A549 (cell line): Measurements from ENCODE around the gene CARD8. TPM values are rescaled to one million over a fixed set of nuclear protein-coding genes. Genes with fewer than 3 reads are reported as not detected.

ENCODE experiments used
- ATAC-seq, 2 experiments: fragments of 200-7000 bp in 1 of 2; fragments of >200 bp in 1 of 2; cut with Nextera tagmentation in 1 of 2; cut with Tn5 transposase in 1 of 2; 3 replicates each; pipeline versions ENCODE4 v1.8.0 to v1.9.1; 2018 to 2020; ENCODE audit warnings: mild to moderate bottlenecking in 1 of 2, moderate library complexity in 1 of 2
- CTCF ChIA-PET: fragments of 300-600 bp; sonication (Branson Sonifier 250); formaldehyde crosslinking; extraction: SDS; loops from one replicate; lab custom pipeline; 2021; ENCODE audit warnings: antibody characterized with exemption, inconsistent platforms; lab: Yijun Ruan, JAX
- POLR2A ChIA-PET: fragments of 350-600 bp; formaldehyde crosslinking; extraction: SDS; loops from one replicate; lab custom pipeline; 2021; ENCODE audit warnings: antibody characterized with exemption, inconsistent platforms; lab: Yijun Ruan, JAX
- DNase-seq, 2 experiments: peaks; one replicate each; pipeline versions ENCODE4 v3.0.0 to v3.0.0-alpha.2; 2011 to 2016; ENCODE audit warnings: low read depth in 1 of 2, low spot score in 1 of 2
- FAIRE-seq: peaks from 2 replicates; lab custom pipeline; 2011; peaks lifted over from hg19 to GRCh38; lab: Jason Lieb, UNC
- H3K27ac ChIP-seq, 2 experiments: fragments of >200 bp; sonication (Bioruptor Twin); formaldehyde crosslinking; 3 replicates each; pipeline ENCODE4 v1.5.1; 2016 to 2017
- H3K4me1 ChIP-seq: fragments of >200 bp; sonication (Bioruptor Twin); formaldehyde crosslinking; 3 replicates; pipeline ENCODE4 v1.6.1; 2016
- H3K4me2 ChIP-seq: fragments of >200 bp; sonication (Bioruptor Twin); formaldehyde crosslinking; 3 replicates; pipeline ENCODE4 v1.6.1; 2016
- H3K4me3 ChIP-seq: fragments of >200 bp; sonication (Bioruptor Twin); formaldehyde crosslinking; 3 replicates; pipeline ENCODE4 v1.5.1; 2016
- H3K9me3 ChIP-seq: fragments of >200 bp; sonication (Bioruptor Twin); formaldehyde crosslinking; 3 replicates; pipeline ENCODE4 v1.6.1; 2016
- ATOH8 ChIP-seq: fragments of 250-450 bp; sonication (Bioruptor Pico); IDR thresholded peaks from 2 replicates; pipeline ENCODE4 v1.5.0; 2020; ENCODE audit warnings: low read depth, mild to moderate bottlenecking, moderate library complexity
- CBX2 ChIP-seq: fragments of 200-600 bp; sonication (generic); IDR thresholded peaks from 2 replicates; pipeline ENCODE4 v1.6.1; 2016; ENCODE audit warnings: low read depth, mild to moderate bottlenecking, borderline replicate concordance
- CBX8 ChIP-seq: fragments of 200-600 bp; sonication (generic); IDR thresholded peaks from 2 replicates; pipeline ENCODE4 v1.6.1; 2016
- CTCF ChIP-seq: fragments of >200 bp; sonication (Bioruptor Twin); formaldehyde crosslinking; IDR thresholded peaks from 3 replicates; pipeline ENCODE4 v1.5.1; 2016
- ELK1 ChIP-seq: fragments of 150-350 bp; IDR thresholded peaks from 2 replicates; pipeline ENCODE4 v1.6.1; 2014; ENCODE audit warnings: low read depth, mild to moderate bottlenecking, low read length
- ESRRA ChIP-seq: fragments of 150-350 bp; IDR thresholded peaks from 2 replicates; pipeline ENCODE4 v1.6.1; 2014; ENCODE audit warnings: mild to moderate bottlenecking, low read length, borderline replicate concordance
- FOSB ChIP-seq: fragments of 250-450 bp; sonication (Bioruptor Pico); IDR thresholded peaks from 2 replicates; pipeline ENCODE4 v1.5.0; 2020; ENCODE audit warnings: mild to moderate bottlenecking, moderate library complexity
- FOSL2 ChIP-seq, 2 experiments: fragments of 450-650 bp in 1 of 2; fragments of >200 bp in 1 of 2; sonication (Bioruptor Twin) in 1 of 2; formaldehyde crosslinking; IDR thresholded peaks; 2 replicates each; pipeline versions ENCODE4 v1.5.0 to v1.6.1; 2016 to 2020; ENCODE audit warnings: mild to moderate bottlenecking in 1 of 2, moderate library complexity in 1 of 2
- HMGXB4 ChIP-seq: fragments of 250-450 bp; sonication (Bioruptor Pico); IDR thresholded peaks from 2 replicates; pipeline ENCODE4 v1.5.0; 2021; ENCODE audit warnings: mild to moderate bottlenecking, moderate library complexity, borderline replicate concordance
- HOXA7 ChIP-seq: fragments of 250-450 bp; sonication (Bioruptor Pico); IDR thresholded peaks from 2 replicates; pipeline ENCODE4 v1.5.0; 2020; ENCODE audit warnings: mild to moderate bottlenecking, moderate library complexity
- HOXB13 ChIP-seq: fragments of 250-450 bp; sonication (Bioruptor Pico); IDR thresholded peaks from 2 replicates; pipeline ENCODE4 v1.5.0; 2020; ENCODE audit warnings: low read depth, mild to moderate bottlenecking, moderate library complexity
- JUNB ChIP-seq: fragments of >200 bp; sonication (Bioruptor Twin); formaldehyde crosslinking; IDR thresholded peaks from 2 replicates; pipeline ENCODE4 v1.6.1; 2016
- MAZ ChIP-seq: fragments of 150-350 bp; IDR thresholded peaks from 2 replicates; pipeline ENCODE4 v1.6.1; 2014; ENCODE audit warnings: antibody characterized with exemption, low read depth, low read length, borderline replicate concordance
- POLR2A ChIP-seq: IDR thresholded peaks from 2 replicates; pipeline ENCODE4 v1.6.1; 2012; ENCODE audit warnings: mild to moderate bottlenecking, low read length
- POLR2AphosphoS2 ChIP-seq: conservative IDR thresholded peaks from 2 replicates; pipeline ENCODE4 v1.6.1; 2012; ENCODE audit warnings: low read length, improper control_type of control experiment, inconsistent platforms
- USF2 ChIP-seq: fragments of 450-650 bp; IDR thresholded peaks from 2 replicates; pipeline ENCODE4 v1.6.1; 2014; ENCODE audit warnings: antibody characterized with exemption
- ZFP36 ChIP-seq: fragments of 450-650 bp; IDR thresholded peaks from 2 replicates; pipeline ENCODE4 v1.6.1; 2014; ENCODE audit warnings: borderline replicate concordance; ENCODE audit not compliant: partially characterized antibody
- WGBS: methylation state at CpG from one replicate; pipeline ENCODE4 v1.1.6; 2017; ENCODE audit errors: missing lambda C conversion rate; 5-methylcytosine and 5-hydroxymethylcytosine counted together
- polyA plus RNA-seq, 4 experiments: library from polyadenylated mRNA; depleted of rRNA in 3 of 4; stranded (reverse); fragments of >200 nt; fragmentation: RNase III in 1 of 4; extraction: RNeasy Plus Mini Kit Qiagen cat#74134 plus additional on column Dnase treatment in 1 of 4; gene quantifications; 2 replicates in 3 of 4; 3 replicates in 1 of 4; pipeline ENCODE4 v1.2.3, GENCODE V29; 2011 to 2017

The CARD8 gene
- polyA plus RNA-seq, 2 of the 4 experiments (the other 2 are of a cell fraction) = 27.5 to 34.7 TPM

GRCh38 chr19:48258350-48258749 is 2.6 kb upstream of the CARD8 start:
- no peak for FAIRE-seq
- Histone ChIP-seq H3K9me3 (no peaks in the 10 kb centered on the region), H3K4me1 (peaks cover 13% of the 10 kb centered on the region), H3K4me2 (no peak overlapping the region), H3K27ac (no peak overlapping the region), H3K4me3 (no peak overlapping the region)
- ATAC-seq = no peak
- CTCF ChIA-PET = interaction anchor here (0.6 to 5.7 kb wide), 3 partner anchors 31 to 493 kb away, joined by 3 to 53 read pairs (median 6); no protein-coding TSS in a partner anchor
- DNase-seq = no peak
- TF ChIP-seq FOSB = no peak
- TF ChIP-seq FOSL2 (IDR thresholded peaks at IDR 0.05) = no peak
- no peak for TF ChIP-seq FOSL2 (CRISPR knock-in tag; IDR thresholded peaks at IDR 0.05)
- no peak for TF ChIP-seq ATOH8 (CRISPR knock-in tag)
- no peak for TF ChIP-seq HOXA7 (CRISPR knock-in tag)
- TF ChIP-seq ESRRA = no peak
- no peak for TF ChIP-seq ZFP36
- TF ChIP-seq CBX8 = no peak
- TF ChIP-seq JUNB = no peak
- TF ChIP-seq POLR2AphosphoS2 = no peak
- no peak for TF ChIP-seq CTCF
- TF ChIP-seq USF2 = no peak
- TF ChIP-seq CBX2 = no peak
- TF ChIP-seq MAZ = no peak
- TF ChIP-seq HMGXB4 (CRISPR knock-in tag) = no peak
- POLR2A ChIA-PET = no interaction called here
- 66% methylated on average over 6 of the region's 6 CpGs for WGBS

- Histone ChIP-seq H3K27ac (no peak overlapping the region), H3K4me2 (peak overlapping the region; percentile 69)
- CTCF ChIA-PET = interaction anchor here (1.0 to 1.4 kb wide), 4 partner anchors 17 to 291 kb away, joined by 3 to 4 read pairs (median 3); no protein-coding TSS in a partner anchor
- TF ChIP-seq POLR2A = no peak
- peak; percentile 70; the same call in 1 of the 2 replicates for TF ChIP-seq HOXB13 (CRISPR knock-in tag)
- TF ChIP-seq, all 56 proteins: peak for 1
- Histone ChIP-seq H3K4me3 (no peak overlapping the region), H3K9me3 (no peaks in the 10 kb centered on the region), H3K4me1 (peaks cover 12% of the 10 kb centered on the region)
- ATAC-seq (no peak), DNase-seq (no peak), FAIRE-seq (no peak)
- WGBS = 89% methylated on average over 4 of the region's 4 CpGs
- POLR2A ChIA-PET = interaction anchor here (1.7 kb wide), 1 partner anchor 51 kb away, joined by 17 read pairs; no protein-coding TSS in a partner anchor
Observed at GRCh38 chr19:48254529-48254970, 1.2 kb downstream of the CARD8 start.

- FAIRE-seq (no peak), ATAC-seq (no peak), DNase-seq (no peak)
- no peak for TF ChIP-seq ELK1
- ChIA-PET CTCF (interaction anchor here (1.0 to 1.1 kb wide), 2 partner anchors 36 to 290 kb away, joined by 3 read pairs; no protein-coding TSS in a partner anchor), POLR2A (no interaction called here)
- peak overlapping the region; percentile 69; the same call in 2 of the 3 replicates for H3K4me2 ChIP-seq
- H3K9me3 ChIP-seq = no peaks in the 10 kb centered on the region
- no peak overlapping the region for H3K27ac ChIP-seq
- H3K4me3 ChIP-seq = no peak overlapping the region
- peaks cover 10% of the 10 kb centered on the region; the same call in 1 of the 3 replicates for H3K4me1 ChIP-seq
Observed at GRCh38 chr19:48253999-48254398, 1.7 kb downstream of the CARD8 start.
